ENCODE data around the gene MATN3. TPM values are rescaled to one million over a fixed set of nuclear protein-coding genes. Genes with fewer than 3 reads are reported as not detected.

MATN3 gene
- total and polyA plus RNA-seq, 2 donors: 1.1 to 2.0 TPM

DNA sequence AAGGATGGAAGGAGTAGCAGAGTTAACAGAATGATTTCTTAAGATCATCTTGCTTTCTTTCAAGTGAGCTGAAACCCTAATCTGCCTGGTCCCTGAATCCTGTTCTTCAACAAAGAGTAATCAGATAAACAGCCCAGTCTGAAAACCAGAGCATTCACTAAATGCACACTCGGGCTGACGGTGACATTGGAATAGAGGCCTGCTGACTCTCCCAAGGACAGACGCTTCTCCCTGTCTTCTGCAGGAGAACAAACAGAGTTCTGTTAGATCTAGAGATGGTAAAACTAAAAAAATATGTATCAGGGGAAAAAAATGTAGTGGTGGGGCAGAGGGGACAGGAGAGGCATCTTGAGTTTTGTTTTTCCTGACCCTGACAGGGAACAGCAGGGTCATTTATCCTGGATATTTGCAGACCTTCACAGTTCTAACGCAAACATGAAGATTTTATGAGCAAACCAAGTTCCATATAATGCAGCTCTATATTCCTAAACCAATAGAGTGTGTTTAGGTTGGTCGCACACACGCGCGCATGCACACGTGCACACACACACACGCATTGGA, 7.3 kb downstream of the MATN3 start:
- Histone ChIP-seq H3K4me3 (ENCODE audit: low read depth, low read length) (no peak overlapping the region), H3K27ac (ENCODE audit: low read depth) (no peak overlapping the region), H3K4me1 (ENCODE audit: insufficient read depth) (no peaks in the 10 kb centered on the region), H3K36me3 (ENCODE audit: insufficient read depth) (no peaks in the 10 kb centered on the region)
- WGBS: 89% methylated on average over 10 of the region's 10 CpGs
- no peak for DNase-seq (ENCODE audit: extremely low spot score)

DNA sequence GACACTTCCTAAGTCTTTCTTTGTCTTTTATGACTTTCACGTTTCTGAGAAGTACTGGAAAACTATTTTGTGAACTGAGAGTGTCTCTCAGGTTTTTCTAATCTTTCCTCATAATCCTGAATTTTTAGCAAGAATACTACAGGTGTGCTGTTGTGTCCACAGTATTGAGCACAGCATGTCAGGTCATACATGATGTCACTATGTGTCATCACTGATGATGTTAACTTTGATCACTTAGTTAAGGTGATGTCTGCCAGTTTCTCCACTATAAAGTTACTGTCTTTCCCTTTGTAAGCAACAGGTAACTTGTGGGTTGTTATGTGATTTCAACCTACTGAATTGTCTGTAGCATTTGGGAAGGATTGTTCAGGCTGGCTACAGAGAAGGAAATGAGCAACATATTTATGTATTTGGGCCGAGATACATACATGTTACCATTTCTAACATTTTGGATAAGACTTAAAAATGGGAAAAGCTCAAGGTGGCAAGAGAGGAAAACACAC, 11.1 kb downstream of the MATN3 start:
- no peak for DNase-seq (ENCODE audit: extremely low spot score)
- Histone ChIP-seq H3K27ac (ENCODE audit: low read depth) (no peak overlapping the region), H3K4me1 (ENCODE audit: insufficient read depth) (no peaks in the 10 kb centered on the region), H3K4me3 (ENCODE audit: low read depth, low read length) (no peak overlapping the region), H3K36me3 (ENCODE audit: insufficient read depth) (no peaks in the 10 kb centered on the region)
- 75% methylated on average over 2 of the region's 2 CpGs for WGBS

- DNase-seq (ENCODE audit: extremely low spot score): no peak
- Histone ChIP-seq H3K27ac (ENCODE audit: low read depth) (no peak overlapping the region), H3K4me1 (ENCODE audit: insufficient read depth) (no peaks in the 10 kb centered on the region), H3K4me3 (ENCODE audit: low read depth, low read length) (no peak overlapping the region), H3K36me3 (ENCODE audit: insufficient read depth) (no peaks in the 10 kb centered on the region)
Measured at GRCh38 chr2:19993731-19994130, 18.7 kb downstream of the MATN3 start.

DNA sequence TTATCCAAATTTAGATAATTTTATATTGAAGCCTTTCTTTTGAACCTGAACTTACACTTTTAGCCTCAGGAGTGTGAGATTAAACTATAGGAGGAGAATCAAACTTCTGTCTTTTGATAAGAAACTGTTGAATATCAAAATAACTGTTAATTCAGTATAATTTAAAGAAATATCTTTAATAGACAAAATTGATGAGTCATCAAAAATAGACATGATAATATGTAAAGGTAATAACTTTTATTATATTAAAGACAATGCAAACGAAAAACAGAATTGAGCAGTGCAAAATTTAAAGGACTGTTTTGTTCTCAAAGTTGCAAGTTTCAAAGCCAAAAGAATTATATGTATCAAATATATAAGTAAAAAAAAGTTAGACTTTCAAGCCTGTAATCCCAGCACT, 20.6 kb downstream of the MATN3 start:
- Histone ChIP-seq H3K27ac (ENCODE audit: low read depth) (no peak overlapping the region), H3K4me1 (ENCODE audit: insufficient read depth) (no peaks in the 10 kb centered on the region), H3K4me3 (ENCODE audit: low read depth, low read length) (no peak overlapping the region), H3K36me3 (ENCODE audit: insufficient read depth) (no peaks in the 10 kb centered on the region)
- DNase-seq (ENCODE audit: extremely low spot score): no peak
- 91% methylated on average over 1 of the region's 1 CpG for WGBS

- H3K4me3 ChIP-seq (ENCODE audit: low read depth, low read length): peak overlapping the region; percentile 70
- H3K4me1 ChIP-seq (ENCODE audit: insufficient read depth): no peaks in the 10 kb centered on the region
- DNase-seq (ENCODE audit: extremely low spot score): no peak
- H3K27ac ChIP-seq (ENCODE audit: low read depth): no peak overlapping the region
- WGBS: 10% methylated on average over 10 of the region's 10 CpGs
- no peaks in the 10 kb centered on the region for H3K36me3 ChIP-seq (ENCODE audit: insufficient read depth)
Measured at GRCh38 chr2:19990416-19990728, 22.1 kb downstream of the MATN3 start.

GRCh38 chr2:19989667-19990415, 22.6 kb downstream of the MATN3 start, which contains the start of gene WDR35:
TSS of gene WDR35 (minus strand) at chr2:19990105. CDS start at chr2:19990015, 90 bp downstream.
- Histone ChIP-seq H3K4me1 (ENCODE audit: insufficient read depth) (no peaks in the 10 kb centered on the region), H3K27ac (ENCODE audit: low read depth) (peak within 1 kb of the TSS; percentile 38), H3K4me3 (ENCODE audit: low read depth, low read length) (peak within 1 kb of the TSS; percentile 70), H3K36me3 (ENCODE audit: insufficient read depth) (no peaks in the 10 kb centered on the region)
- DNase-seq (ENCODE audit: extremely low spot score): peak; percentile 43
- under 1% methylated on average over 70 of the region's 70 CpGs for WGBS

- Histone ChIP-seq H3K4me1 (ENCODE audit: insufficient read depth) (no peaks in the 10 kb centered on the region), H3K36me3 (ENCODE audit: insufficient read depth) (no peaks in the 10 kb centered on the region), H3K27ac (ENCODE audit: low read depth) (no peak overlapping the region), H3K4me3 (ENCODE audit: low read depth, low read length) (peak overlapping the region; percentile 70)
- 6% methylated on average over 8 of the region's 8 CpGs for WGBS
- no peak for DNase-seq (ENCODE audit: extremely low spot score)
Measured at GRCh38 chr2:19989342-19989666, 23.2 kb downstream of the MATN3 start.

- WGBS: 58% methylated on average over 2 of the region's 2 CpGs
- no peak overlapping the region for H3K27ac ChIP-seq (ENCODE audit: low read depth)
- no peaks in the 10 kb centered on the region for H3K4me1 ChIP-seq (ENCODE audit: insufficient read depth)
- no peaks in the 10 kb centered on the region for H3K36me3 ChIP-seq (ENCODE audit: insufficient read depth)
- DNase-seq (ENCODE audit: extremely low spot score): no peak
- no peak overlapping the region for H3K4me3 ChIP-seq (ENCODE audit: low read depth, low read length)
Measured at GRCh38 chr2:19988600-19988999, 23.9 kb downstream of the MATN3 start.

DNA sequence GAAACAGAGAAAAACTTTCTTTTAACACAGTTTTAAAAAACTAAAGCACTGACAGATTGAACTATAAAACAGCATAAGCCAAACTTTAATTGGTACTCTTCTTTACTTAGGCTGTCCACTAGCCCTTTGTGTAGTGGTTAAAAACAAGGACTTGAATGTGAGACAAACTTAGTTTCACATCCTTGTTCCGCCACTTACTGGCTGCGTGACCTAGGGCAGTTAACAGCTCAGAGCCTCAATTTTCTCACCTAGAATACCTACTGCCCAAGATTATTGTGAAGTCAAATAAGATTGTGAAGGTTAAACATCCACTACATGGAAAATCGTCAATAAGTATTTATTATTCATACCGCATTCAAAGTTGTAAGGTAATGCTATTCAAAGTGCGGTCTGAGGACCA, 24.5 kb downstream of the MATN3 start:
- H3K36me3 ChIP-seq (ENCODE audit: insufficient read depth): no peaks in the 10 kb centered on the region
- no peak overlapping the region for H3K4me3 ChIP-seq (ENCODE audit: low read depth, low read length)
- 97% methylated on average over 5 of the region's 5 CpGs for WGBS
- no peak overlapping the region for H3K27ac ChIP-seq (ENCODE audit: low read depth)
- H3K4me1 ChIP-seq (ENCODE audit: insufficient read depth): no peaks in the 10 kb centered on the region
- no peak for DNase-seq (ENCODE audit: extremely low spot score)

GRCh38 chr2:19982268-19982667, 30.2 kb downstream of the MATN3 start:
- Histone ChIP-seq H3K4me3 (ENCODE audit: low read depth, low read length) (no peak overlapping the region), H3K27ac (ENCODE audit: low read depth) (no peak overlapping the region), H3K36me3 (ENCODE audit: insufficient read depth) (peaks cover 1% of the 10 kb centered on the region), H3K4me1 (ENCODE audit: insufficient read depth) (no peaks in the 10 kb centered on the region)
- no peak for DNase-seq (ENCODE audit: extremely low spot score)
- WGBS: 83% methylated on average over 1 of the region's 1 CpG

DNA sequence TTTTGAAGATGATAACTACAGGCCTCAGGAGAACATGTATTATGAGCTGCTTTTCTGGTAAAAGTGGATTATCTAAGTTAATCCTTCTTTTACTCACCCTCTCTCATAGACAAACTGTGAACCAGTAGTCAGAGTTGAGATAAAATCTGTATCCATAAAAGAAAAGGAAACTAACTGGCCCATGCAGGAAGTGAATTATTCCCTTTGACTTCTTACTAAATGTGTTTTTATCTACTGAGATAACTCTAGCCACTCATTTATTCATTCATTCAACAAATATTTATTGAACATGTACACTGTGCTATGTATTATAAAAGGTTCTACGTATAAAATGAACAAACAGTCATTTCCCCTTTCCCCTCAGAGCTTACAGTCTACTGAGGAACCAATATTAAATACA, 32.5 kb downstream of the MATN3 start:
- Histone ChIP-seq H3K36me3 (ENCODE audit: insufficient read depth) (peaks cover 1% of the 10 kb centered on the region), H3K27ac (ENCODE audit: low read depth) (no peak overlapping the region), H3K4me1 (ENCODE audit: insufficient read depth) (no peaks in the 10 kb centered on the region), H3K4me3 (ENCODE audit: low read depth, low read length) (no peak overlapping the region)
- WGBS: 72% methylated on average over 1 of the region's 1 CpG
- no peak for DNase-seq (ENCODE audit: extremely low spot score)

GRCh38 chr2:19973466-19973865, 39.0 kb downstream of the MATN3 start:
- 93% methylated on average over 8 of the region's 8 CpGs for WGBS
- Histone ChIP-seq H3K36me3 (ENCODE audit: insufficient read depth) (peaks cover 3% of the 10 kb centered on the region), H3K4me1 (ENCODE audit: insufficient read depth) (no peaks in the 10 kb centered on the region), H3K27ac (ENCODE audit: low read depth) (no peak overlapping the region), H3K4me3 (ENCODE audit: low read depth, low read length) (no peak overlapping the region)
- no peak for DNase-seq (ENCODE audit: extremely low spot score)

- Histone ChIP-seq H3K4me1 (ENCODE audit: insufficient read depth) (no peaks in the 10 kb centered on the region), H3K36me3 (ENCODE audit: insufficient read depth) (peaks cover 3% of the 10 kb centered on the region), H3K27ac (ENCODE audit: low read depth) (no peak overlapping the region), H3K4me3 (ENCODE audit: low read depth, low read length) (no peak overlapping the region)
- DNase-seq (ENCODE audit: extremely low spot score): no peak
- 80% methylated on average over 3 of the region's 3 CpGs for WGBS
Measured at GRCh38 chr2:19971691-19972090, 40.8 kb downstream of the MATN3 start.

GRCh38 chr2:19963386-19963785, 49.1 kb downstream of the MATN3 start:
- H3K36me3 ChIP-seq (ENCODE audit: insufficient read depth): no peaks in the 10 kb centered on the region
- DNase-seq (ENCODE audit: extremely low spot score): no peak
- no peak overlapping the region for H3K27ac ChIP-seq (ENCODE audit: low read depth)
- WGBS: 100% methylated on average over 1 of the region's 1 CpG
- H3K4me3 ChIP-seq (ENCODE audit: low read depth, low read length): no peak overlapping the region
- no peaks in the 10 kb centered on the region for H3K4me1 ChIP-seq (ENCODE audit: insufficient read depth)
